T-helper 2 cell treated with Interferon-gamma antibody and Interleukin-4, amounts not matched to agents 5 μg/mL and 100 μg/mL, for 36 hours (primary cell): ENCODE results near the gene SLC6A1.

Experiments
- DNase-seq: peaks from one replicate; pipeline ENCODE4 v3.0.0; 2021; ENCODE audit warnings: low spot score
- H3K27ac Mint-ChIP-seq: one replicate; pipeline ENCODE4 v1.8.0; 2021; ENCODE audit warnings: mild to moderate bottlenecking, mixed read lengths
- H3K27me3 Mint-ChIP-seq: one replicate; pipeline ENCODE4 v1.8.0; 2021; ENCODE audit warnings: low read depth, mixed read lengths
- H3K36me3 Mint-ChIP-seq: one replicate; pipeline ENCODE4 v1.8.0; 2021; ENCODE audit warnings: low read depth, mixed read lengths
- H3K4me1 Mint-ChIP-seq: one replicate; pipeline ENCODE4 v1.8.0; 2021; ENCODE audit warnings: low read depth, mixed read lengths
- H3K4me3 Mint-ChIP-seq: one replicate; pipeline ENCODE4 v1.8.0; 2022; ENCODE audit warnings: mild to moderate bottlenecking, moderate library complexity, mixed read lengths
- H3K9me3 Mint-ChIP-seq: one replicate; pipeline ENCODE4 v1.8.0; 2021; ENCODE audit warnings: mixed read lengths

SLC6A1 gene

DNA sequence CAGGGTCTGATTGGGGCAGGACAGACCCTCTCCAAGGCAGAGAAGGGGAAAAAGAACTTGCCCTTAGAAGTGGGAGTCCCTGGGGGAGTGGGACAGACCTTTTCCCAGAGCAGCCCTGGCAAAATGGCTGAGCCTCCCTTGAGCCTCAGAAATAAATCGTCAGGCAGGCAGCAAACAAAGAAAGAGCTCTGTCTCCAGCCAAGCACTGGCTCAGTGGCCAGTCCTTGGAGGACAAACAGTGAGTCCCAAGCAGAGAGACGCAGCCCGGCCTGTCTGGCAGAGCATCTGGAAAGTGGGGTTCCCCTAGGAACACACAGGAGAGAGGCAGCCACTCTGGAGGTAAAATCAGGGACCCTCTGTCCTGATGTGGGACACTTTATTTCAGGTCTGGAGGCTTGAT lies 1.8 kb downstream of the SLC6A1 start:
- Mint-ChIP-seq H3K4me3 (no peak overlapping the region), H3K4me1 (peaks cover 3% of the 10 kb centered on the region), H3K27ac (no peak overlapping the region), H3K36me3 (no peaks in the 10 kb centered on the region), H3K9me3 (no peaks in the 10 kb centered on the region), H3K27me3 (peaks cover 47% of the 10 kb centered on the region)
- DNase-seq: no peak

DNA sequence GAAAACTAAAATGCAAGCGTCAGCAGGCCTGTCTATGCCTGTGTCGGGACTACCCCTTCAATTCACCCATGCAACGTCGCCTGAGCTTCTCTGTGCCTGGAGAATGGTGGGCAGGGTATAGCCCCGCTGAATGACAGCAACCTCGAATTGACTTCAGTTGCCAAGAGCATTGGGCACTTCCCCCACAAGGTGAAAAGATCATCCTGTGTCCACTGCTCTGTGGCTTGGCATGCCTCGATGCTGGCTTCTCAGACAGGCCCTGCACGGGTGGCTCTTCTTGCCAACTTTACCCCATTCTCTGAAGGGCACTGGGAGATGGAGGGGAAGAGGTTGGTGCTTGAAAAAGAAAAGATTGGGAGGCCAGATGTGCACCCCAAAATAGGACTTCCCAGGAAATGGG lies 3.3 kb downstream of the SLC6A1 start:
- Mint-ChIP-seq H3K4me1 (peaks cover 3% of the 10 kb centered on the region), H3K27me3 (peaks cover 40% of the 10 kb centered on the region), H3K9me3 (no peaks in the 10 kb centered on the region), H3K27ac (no peak overlapping the region), H3K36me3 (no peaks in the 10 kb centered on the region), H3K4me3 (no peak overlapping the region)
- no peak for DNase-seq

DNA sequence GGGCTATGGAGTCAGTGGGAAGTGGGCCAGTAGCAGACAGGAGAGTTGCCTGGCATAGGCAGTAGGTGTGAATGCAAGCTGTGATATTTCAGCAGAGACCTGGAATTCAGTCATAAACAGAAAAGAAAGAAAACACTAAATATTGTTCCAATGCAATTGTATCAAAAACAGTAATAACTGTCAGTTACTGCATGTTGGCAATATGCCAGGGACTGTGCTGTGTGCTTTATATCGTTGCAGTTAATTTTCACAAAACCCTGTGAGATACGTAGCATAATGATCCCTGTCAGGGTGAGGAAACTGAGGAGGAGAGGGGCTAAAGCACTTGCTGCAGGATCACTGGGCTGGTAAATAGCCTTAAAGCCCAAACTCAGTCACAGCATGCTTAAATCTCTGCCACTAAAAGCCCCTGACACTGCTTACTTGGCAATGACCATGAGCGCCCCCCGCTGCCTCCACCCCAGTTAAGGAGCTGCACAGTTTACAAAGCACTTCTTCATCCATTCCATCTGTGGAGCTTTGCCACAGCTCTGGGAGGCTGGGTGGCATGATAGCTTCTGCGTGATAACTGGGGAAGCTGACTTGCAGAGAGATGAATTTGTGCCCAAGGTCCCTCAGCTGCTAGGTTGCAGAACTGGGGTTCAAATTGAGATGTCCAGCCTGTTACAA lies 3.9 kb downstream of the SLC6A1 start:
- no peaks in the 10 kb centered on the region for H3K9me3 Mint-ChIP-seq
- peaks cover 33% of the 10 kb centered on the region for H3K27me3 Mint-ChIP-seq
- no peak overlapping the region for H3K4me3 Mint-ChIP-seq
- H3K4me1 Mint-ChIP-seq: peaks cover 3% of the 10 kb centered on the region
- no peak for DNase-seq
- H3K36me3 Mint-ChIP-seq: no peaks in the 10 kb centered on the region
- H3K27ac Mint-ChIP-seq: no peak overlapping the region

DNA sequence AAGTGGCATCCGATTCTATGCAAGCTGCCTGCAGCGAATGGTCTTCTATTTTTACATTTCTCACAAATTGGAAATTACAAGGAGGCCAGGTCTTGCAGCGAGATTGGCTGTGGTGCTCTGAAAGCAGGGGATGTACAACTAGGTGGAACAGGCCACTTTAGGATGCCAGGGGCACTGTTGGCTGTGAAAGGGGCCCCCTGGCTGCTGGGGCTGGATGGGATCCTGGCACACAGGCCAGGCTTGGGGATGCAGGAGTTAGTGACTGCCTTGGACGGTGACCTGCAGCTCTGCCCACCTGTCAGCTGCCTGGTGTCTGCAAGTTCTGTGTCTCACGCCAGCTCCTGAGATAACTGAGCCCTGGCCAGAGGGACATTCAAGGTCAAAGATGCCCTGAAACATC lies 4.6 kb downstream of the SLC6A1 start:
- Mint-ChIP-seq H3K36me3 (no peaks in the 10 kb centered on the region), H3K4me3 (no peak overlapping the region), H3K9me3 (no peaks in the 10 kb centered on the region), H3K4me1 (no peaks in the 10 kb centered on the region), H3K27me3 (peaks cover 26% of the 10 kb centered on the region), H3K27ac (no peak overlapping the region)
- DNase-seq: no peak

DNA sequence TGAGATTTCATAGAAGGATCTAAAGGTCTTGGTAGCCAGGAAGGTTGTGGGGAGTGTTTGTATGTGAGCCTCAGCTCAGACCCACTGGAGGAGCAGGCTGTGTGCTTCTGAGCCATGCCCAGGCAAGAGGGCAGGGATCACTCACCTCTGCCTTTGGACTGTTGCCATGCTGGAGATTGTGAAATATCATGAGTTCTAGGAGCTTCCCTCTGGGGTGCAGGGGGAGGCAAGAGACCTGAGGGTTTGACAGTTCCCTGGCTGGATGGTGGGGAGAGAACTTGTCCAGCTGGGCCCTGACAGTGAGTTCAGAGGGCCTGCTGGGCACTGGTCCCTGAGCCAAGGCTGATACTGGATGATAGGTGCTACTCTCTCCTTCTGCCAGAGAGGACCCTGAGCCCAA lies 6.0 kb downstream of the SLC6A1 start:
- no peak for DNase-seq
- no peaks in the 10 kb centered on the region for H3K9me3 Mint-ChIP-seq
- no peaks in the 10 kb centered on the region for H3K4me1 Mint-ChIP-seq
- no peak overlapping the region for H3K4me3 Mint-ChIP-seq
- H3K27me3 Mint-ChIP-seq: peaks cover 22% of the 10 kb centered on the region
- no peaks in the 10 kb centered on the region for H3K36me3 Mint-ChIP-seq
- no peak overlapping the region for H3K27ac Mint-ChIP-seq

DNA sequence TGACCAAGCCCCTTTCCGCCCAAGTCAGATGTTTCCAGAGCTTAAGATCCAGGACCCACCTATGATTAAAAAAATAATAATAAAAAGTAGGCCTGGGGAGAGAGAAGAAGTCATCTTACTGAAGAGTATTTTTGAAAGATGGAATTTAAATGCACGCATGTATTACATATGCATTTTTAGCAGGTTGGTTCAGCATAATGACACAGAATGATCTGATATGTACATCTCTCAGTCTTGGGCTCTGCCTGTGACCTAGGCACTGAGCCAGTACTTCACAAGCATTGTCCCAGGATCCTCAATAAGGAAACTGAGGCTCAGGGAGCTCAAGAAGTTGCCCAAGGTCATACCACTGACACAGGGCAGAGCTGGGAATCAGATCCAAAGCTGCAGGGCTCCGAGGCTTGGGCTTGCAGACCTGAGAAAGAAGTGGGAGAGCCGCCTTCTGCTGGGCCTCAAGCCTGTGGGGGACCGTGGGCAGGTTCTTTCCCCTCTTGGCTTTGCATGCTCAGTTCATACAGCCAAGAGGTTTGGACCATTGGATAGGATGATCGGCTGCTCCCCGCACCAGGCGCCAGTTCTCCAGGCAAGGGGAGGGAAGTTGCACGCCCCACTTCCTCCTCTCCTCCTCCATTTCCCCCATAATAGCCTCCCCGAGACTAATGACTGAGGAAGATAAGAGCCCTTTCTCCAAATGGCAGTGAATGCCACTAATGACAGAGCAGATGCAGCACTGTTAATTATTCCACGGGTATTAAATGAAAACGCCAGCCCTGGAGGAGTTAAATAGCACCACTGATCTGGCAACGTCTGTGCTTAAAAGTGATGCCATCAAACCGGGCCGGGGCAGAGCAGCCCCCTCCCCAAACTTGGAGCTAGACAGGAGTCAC lies 6.9 kb downstream of the SLC6A1 start:
- no peaks in the 10 kb centered on the region for H3K9me3 Mint-ChIP-seq
- DNase-seq: no peak
- H3K27ac Mint-ChIP-seq: no peak overlapping the region
- H3K27me3 Mint-ChIP-seq: peaks cover 19% of the 10 kb centered on the region
- H3K36me3 Mint-ChIP-seq: no peaks in the 10 kb centered on the region
- H3K4me1 Mint-ChIP-seq: no peaks in the 10 kb centered on the region
- H3K4me3 Mint-ChIP-seq: no peak overlapping the region

DNA sequence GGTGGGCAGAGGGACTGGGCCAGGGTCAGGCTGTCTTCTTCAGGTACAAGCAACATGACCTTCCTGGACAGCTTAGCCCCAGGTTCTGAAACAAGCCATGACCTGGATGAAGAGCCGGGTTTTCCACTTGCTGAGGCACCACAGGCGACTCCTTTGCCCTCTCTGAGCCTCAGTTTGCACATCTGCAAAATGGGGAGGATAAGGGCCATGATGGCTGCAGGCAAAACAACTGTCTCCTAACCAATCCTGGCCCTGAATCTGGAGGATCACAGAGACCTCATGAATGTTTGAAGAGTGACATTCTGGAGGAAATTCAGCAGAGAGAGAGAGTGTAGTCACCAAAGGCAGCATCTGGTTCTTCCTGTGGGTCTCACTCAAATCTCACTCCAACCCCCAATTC lies 8.0 kb downstream of the SLC6A1 start:
- Mint-ChIP-seq H3K36me3 (no peaks in the 10 kb centered on the region), H3K27me3 (peaks cover 8% of the 10 kb centered on the region), H3K27ac (no peak overlapping the region), H3K4me3 (no peak overlapping the region), H3K9me3 (no peaks in the 10 kb centered on the region), H3K4me1 (no peaks in the 10 kb centered on the region)
- DNase-seq: no peak

DNA sequence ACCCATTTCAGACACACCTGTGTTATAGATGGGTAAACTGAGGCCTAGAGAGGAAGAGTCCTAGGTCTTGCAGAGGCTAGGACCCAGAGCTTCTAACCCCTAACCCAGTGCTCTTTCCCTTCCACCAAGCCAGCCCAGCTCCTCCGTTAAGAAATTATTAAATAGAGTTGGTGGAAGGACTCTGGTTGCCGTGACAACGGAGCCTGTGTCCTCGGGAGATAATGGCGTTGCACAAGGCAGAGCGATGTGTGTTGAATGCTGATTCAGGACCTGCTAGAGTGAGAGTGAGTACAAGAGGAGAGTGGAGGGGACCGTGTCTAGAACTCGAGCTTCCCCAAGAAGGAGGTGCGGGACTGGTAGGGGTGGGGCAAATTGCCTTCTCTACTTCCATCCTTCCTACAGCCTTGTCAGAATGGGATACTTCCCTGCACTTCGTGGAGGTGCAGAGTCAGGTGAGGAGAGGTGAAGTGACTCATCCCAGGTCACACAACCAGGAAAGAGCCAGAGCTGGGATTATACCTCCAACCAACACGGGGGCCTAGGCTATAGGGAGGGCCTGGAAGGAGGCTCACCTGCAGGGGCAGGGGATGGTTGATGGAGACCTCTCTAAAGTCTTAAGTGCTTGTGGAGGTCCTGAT lies 8.6 kb downstream of the SLC6A1 start:
- Mint-ChIP-seq H3K4me1 (no peaks in the 10 kb centered on the region), H3K36me3 (no peaks in the 10 kb centered on the region), H3K9me3 (no peaks in the 10 kb centered on the region), H3K27me3 (peaks cover 4% of the 10 kb centered on the region), H3K4me3 (no peak overlapping the region), H3K27ac (no peak overlapping the region)
- no peak for DNase-seq

DNA sequence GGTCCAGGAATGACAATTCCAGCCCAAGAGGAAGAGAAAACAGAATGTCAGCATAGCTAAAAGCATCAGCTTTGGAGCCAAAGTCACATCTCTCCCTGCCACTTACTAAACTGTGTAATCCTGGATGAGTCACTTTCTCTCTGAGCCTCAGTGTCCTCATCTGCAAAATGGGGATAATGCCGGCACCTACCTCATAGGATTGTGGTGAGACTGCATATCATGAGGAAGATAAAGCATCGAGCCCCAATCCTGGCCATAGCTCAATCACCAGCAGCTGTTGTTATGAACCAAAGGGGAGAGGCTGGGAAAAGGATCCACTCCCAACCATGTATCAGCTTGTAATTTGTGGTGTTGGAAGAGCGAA lies 9.1 kb downstream of the SLC6A1 start:
- Mint-ChIP-seq H3K36me3 (no peaks in the 10 kb centered on the region), H3K4me3 (no peak overlapping the region), H3K27ac (no peak overlapping the region), H3K9me3 (no peaks in the 10 kb centered on the region), H3K4me1 (no peaks in the 10 kb centered on the region), H3K27me3 (peaks cover 4% of the 10 kb centered on the region)
- DNase-seq: no peak

DNA sequence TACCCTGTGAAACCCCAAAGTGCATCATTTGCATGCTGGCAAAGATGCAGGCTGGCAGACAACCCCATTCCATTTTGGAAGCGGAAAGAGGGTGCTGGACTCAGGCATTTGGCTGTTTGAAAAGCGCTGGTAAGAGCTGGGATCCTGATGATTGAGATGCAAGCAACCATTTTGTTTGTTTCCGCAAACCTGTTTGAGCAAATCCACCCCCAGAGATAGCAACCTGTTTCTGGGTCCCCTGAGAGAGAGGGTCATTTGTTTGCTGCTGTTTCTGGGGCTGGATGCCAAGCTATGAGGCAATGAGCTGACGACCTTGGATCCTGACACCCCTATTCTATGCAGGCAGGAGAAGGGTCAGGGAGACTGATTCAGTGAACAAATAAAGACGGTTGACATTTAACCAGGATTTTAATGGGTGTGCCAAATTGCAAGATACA lies 9.8 kb downstream of the SLC6A1 start:
- Mint-ChIP-seq H3K4me1 (no peaks in the 10 kb centered on the region), H3K27ac (no peak overlapping the region), H3K4me3 (no peak overlapping the region), H3K36me3 (no peaks in the 10 kb centered on the region), H3K9me3 (no peaks in the 10 kb centered on the region), H3K27me3 (peaks cover 4% of the 10 kb centered on the region)
- DNase-seq: no peak

DNA sequence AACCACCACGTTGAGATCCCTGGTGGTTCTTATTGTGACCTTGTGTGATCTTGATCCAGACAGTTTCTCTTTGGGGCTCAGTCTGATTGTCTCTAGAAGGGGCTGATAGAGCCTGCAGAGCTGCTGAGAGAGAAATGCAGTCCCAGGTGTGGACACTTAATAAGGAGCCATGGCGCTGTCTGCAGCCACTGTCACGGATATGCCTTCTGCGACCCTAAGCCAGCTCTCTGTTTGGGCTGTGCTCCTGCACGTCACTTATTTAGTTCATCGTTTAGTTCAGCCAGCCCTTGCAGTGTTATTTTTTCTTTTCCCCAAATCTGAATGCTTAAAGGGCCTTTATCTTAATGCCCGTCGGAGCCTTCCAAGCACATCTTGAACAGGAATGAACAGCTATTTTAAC lies 12.0 kb downstream of the SLC6A1 start:
- Mint-ChIP-seq H3K9me3 (no peaks in the 10 kb centered on the region), H3K27ac (no peak overlapping the region), H3K36me3 (no peaks in the 10 kb centered on the region), H3K27me3 (peaks cover 4% of the 10 kb centered on the region), H3K4me1 (no peaks in the 10 kb centered on the region), H3K4me3 (no peak overlapping the region)
- DNase-seq: no peak

DNA sequence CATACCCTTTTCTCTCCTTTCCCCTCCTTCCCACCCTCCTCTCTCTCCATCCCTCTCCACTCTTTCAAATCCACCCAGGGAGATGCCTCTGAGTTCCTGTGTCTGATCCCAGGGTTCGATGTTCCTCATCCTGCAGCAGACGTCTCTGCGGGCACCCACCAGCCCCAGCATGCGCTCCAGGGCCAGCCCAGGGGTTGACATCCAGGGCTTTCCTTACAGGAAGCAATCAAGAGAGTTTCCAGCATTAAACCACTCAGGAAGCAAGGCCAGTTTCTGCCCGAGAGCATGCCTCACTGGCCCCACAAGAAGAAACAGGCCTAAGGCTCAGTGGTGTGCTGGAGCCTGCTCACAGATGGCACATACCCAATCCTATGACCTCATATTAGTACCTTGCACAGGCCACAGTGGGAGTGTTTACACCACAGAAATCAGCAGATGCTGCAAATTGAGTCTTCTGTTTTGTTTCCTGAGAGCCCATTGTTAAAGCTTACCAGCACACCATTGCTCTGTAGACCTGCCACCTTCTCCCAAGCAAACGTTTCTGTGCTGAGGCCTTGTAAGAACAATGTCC lies 13.2 kb downstream of the SLC6A1 start:
- no peak overlapping the region for H3K27ac Mint-ChIP-seq
- no peak for DNase-seq
- no peaks in the 10 kb centered on the region for H3K36me3 Mint-ChIP-seq
- peaks cover 4% of the 10 kb centered on the region for H3K27me3 Mint-ChIP-seq
- H3K4me3 Mint-ChIP-seq: no peak overlapping the region
- H3K4me1 Mint-ChIP-seq: no peaks in the 10 kb centered on the region
- H3K9me3 Mint-ChIP-seq: no peaks in the 10 kb centered on the region

DNA sequence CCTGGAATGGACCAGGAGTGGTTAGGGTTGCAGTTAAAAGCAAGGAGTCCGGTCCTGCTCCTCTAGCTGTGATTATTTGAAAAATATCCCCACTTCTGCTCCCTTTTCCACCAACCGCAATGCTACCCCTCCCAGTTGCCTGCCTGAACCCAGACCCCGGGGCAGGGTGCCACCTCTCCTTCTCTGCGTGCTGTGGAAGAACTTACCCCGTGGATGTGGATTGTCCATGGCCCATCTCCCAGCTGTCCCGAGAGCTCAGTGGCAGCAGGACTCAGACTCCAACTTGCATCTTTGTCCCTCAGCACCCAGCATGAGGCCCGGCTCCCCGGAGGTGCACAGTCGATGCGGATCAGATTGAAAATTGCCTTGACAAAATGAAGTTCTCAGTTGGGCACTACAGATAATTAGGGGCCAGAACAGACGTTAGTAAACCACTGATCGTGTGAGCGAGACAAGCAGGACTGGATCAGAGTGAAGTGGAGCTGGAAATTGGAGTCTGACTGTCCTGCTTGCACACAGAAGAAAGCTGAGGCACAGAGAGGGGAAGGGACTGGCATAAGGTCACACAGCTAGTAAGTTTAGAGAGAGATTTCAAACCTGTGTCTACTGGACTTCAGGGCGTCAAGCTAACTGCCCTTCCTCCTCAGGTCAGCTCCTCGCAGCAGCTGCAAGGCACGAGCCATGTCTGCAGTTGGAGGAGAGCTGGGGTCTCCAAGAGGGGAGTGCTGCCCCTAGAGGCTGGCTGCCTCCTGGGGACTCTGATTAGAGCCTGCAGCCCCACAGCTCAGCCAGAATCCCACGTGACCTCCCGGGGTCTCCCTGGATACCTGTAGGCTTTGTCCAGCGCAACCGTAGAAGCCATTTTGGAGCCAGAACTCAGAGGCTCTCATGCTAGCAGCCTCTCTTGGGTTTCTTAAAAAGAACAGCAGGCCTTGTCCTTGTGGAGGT lies 14.7 kb downstream of the SLC6A1 start:
- H3K27ac Mint-ChIP-seq: no peak overlapping the region
- H3K4me1 Mint-ChIP-seq: no peaks in the 10 kb centered on the region
- H3K27me3 Mint-ChIP-seq: peaks cover 4% of the 10 kb centered on the region
- no peaks in the 10 kb centered on the region for H3K9me3 Mint-ChIP-seq
- no peaks in the 10 kb centered on the region for H3K36me3 Mint-ChIP-seq
- DNase-seq: no peak
- no peak overlapping the region for H3K4me3 Mint-ChIP-seq
